ENCODE measurements around the gene C10orf143.

GRCh38 chr10:130029209-130029608 lies 81.4 kb downstream of the C10orf143 start:
- TF ChIP-seq POLR2A (IDR thresholded peaks at IDR 0.05) (no peak), CTCF (IDR thresholded peaks at IDR 0.05) (no peak)

Measured in Peyer's patch (tissue), 4 donors.